HPDE6-E6E7 (cell line): ENCODE data around the gene ZBTB47.

Source experiments
- DNase-seq: peaks from one replicate; pipeline ENCODE4 v3.0.0; 2011; ENCODE audit warnings: missing footprints; ENCODE audit errors: extremely low spot score

ZBTB47 gene

DNA sequence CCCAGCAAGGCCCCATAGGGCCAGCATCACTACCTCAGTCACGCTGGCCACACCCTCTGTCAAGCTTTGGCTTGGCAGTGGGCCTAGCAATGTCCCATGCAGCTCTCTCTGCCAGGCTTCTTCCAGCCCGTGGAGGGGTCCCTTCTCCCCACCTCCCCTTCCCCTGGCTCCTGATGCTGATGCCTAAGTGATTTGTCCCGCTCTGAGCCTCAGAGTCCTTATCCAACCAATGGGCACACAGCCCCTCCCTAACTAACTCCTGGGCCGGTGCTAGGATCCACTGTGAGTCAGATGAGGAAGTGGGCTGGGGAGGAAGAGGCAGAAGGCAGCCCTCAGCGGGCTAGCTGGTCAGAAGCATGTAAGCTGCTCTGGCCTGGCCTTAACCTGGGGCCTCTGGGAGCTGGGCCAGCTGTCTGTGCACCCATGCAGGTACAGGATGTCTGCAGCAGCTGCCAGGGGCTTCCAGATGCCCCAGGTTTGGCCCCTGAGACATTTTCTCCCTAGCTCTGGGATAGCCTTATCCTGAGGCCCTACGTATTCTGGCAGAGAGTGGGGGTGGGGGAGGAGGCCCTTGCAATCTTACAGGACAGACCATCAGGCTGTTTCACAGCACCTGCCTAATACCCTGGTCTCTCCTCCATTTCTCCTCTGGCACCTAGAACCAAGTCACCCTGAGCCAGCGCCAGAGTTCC is 740 bp upstream of the ZBTB47 start:
- peak; percentile 58 for DNase-seq

DNA sequence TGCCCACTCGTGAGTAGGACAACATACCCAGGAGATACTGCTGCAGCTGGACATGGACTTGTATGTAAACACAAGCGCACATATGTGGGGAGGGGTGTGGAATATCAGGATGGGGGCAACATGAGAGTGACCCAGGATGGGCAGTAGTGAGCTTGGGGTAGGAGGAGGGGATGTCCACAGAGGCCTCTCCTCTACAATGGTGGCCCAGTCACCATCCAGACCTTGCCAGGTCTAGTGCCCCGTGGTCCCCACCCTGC is 266 bp upstream of the ZBTB47 start:
- DNase-seq = no peak

DNA sequence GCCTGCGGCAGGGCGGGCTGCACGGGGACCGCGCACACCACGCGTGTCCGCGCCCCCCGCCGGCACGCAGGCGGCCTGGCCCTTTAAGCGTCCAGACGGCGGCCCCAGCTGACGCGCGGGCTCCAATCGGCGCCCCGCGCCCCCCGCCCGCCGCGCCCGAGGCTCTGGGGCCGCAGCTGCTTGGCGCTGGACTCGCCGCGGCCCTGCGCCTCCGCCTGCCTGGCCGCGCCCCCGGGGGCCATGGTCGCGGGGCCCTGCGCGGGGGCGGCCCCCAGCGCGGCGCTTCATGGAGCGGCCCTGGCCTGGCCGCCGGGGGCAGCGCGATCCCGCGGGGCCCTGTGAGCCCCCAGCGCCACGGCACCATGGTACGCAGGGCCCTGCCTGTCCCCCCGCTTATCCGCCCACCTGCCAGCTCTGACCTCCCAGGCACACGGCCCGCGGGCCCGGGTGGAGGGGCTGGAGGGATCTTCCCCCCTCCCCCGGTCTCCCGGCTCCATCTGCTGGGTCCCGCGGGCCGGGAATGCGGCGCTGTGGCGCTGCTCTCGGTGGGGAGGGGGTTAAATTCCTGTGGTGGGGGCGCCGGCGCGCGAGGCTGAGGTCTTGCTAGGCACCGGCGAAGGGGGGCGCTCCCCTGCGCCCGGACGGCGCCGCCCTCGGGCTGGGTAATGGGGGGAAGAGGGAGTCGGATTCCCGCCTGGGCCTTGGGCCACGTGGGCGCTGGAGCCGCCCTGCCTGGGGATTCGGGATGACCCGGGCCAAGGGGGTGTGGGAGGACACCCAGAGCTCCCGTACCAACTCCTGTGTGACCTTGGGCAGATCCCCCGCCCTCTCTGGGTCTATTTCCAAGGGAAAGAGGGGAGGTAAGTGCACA is 1.1 kb downstream of the ZBTB47 start:
- DNase-seq = no peak

DNA sequence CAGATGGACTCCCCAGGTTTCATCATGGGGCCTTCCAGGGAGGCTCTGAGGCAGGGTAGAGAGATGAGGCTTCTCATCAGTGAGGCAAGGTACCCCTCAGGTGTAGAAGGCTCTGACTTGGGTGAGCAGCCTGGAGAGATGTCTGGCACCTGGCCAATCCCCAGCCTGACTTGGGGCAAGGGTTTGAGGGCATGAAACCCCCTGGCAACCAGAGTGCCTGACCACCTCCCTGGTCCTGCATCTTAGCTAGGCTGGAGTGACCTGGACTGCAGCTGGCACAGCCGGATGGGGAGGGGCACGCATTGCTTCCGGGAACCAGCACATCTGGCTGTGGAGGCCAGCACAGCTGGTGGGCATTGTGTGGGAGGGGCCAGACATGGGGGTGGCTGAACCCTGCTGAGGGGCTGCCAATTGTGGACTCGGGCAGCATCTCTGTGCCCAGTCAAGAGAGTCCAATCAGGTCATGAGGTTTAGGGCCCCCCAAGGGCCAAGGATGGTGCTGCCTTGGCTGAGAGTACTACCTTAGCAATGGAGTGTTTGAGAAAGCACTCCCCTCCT is 1.9 kb downstream of the ZBTB47 start:
- no peak for DNase-seq

DNA sequence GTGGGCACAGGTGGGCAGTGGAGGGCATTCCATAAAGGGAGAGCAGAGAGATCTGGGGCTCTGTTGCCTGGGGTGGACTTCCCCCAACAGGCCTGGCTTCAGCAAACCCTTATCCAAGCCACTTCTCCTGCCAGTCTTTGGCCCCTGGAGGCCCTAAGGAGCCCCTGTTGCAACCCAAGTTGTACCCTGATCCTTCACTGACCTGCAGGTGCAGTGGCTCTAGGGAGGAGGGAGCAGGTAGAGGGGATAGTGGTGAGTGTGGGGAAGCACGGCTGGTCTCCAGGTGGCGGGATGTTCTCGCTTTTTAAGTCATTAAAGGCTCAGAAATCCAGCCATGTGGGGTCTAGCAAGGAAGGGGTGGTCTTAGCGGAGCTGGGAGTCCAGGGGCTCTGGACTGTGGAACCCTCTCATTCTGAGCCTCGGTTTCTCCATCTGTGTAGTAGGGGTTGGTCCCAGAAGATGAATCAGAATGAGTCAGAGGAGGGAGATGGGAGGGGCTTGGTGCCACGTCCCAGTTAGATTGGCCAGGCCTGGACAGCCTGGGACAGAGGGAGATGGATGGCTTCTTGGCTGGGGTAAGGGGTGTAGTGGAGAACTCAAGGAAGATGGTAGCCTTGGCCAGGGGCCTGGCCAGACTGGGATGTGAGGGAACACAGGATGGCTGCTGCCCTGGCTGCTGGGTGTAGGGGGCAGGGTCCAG is 2.6 kb downstream of the ZBTB47 start:
- DNase-seq = no peak

DNA sequence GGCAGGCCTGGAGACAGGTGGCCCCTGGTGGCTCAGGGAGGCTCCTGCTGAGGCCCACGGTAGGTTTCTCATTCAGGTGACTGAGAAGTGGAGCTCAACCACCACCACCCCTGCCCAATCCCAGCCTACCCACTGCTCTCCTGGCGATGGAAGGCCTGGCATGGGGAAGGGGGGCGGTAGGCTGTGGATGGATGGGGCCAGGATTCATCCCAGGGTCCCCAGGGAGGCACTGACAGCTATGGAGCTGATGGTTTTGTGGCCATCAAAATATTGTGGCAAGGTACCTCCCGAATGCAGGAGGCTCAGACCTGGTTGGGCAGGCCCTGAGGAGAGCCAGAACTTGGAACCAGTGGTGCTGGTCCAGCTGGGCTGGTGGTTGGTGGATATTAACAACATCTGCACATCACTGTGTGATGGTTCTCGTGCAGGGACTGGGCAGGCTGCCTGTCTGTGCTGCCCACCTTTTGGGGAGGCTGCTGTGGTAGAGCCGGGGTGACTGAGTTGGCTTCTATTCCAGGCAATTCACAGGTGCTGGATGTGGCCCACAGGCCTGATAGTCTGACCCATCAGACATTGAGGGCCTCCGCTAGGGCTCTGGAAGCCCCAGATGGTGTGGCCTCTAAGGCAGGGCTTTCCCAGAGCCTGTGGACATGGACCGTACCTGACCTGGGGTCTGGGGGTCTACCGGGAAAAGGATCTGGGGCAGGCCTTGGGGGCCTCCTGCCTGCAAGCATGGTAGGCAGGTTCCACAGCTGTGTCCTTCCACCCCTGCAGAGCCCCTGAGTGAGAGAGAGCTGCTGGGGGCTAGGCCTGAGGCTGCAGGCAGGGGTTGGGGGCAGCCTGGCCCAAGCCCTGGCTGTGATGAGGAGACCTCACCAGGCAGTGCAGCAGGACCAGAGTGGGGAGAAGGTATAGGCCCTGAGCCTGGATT is 3.4 kb downstream of the ZBTB47 start:
- DNase-seq = no peak

DNA sequence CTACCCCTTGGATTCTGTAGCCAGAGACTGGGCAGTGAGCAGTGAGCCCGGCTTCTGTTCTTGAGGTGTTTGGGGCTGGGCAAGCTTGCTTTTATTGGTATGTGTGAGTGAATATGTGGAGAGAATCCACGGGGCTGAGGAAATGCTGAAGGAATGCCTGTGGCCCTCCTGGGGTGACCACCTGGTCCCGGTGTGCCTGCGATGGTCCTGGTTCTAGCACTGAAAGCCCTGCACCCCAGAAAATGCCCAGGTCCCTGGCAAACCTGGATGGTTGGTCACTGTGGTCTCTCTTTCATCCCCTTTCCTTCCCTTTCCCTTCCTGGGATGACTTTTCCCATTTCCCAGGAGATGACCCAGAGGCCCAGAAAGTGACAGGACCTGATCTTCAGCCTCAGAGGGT is 4.2 kb downstream of the ZBTB47 start:
- no peak for DNase-seq

DNA sequence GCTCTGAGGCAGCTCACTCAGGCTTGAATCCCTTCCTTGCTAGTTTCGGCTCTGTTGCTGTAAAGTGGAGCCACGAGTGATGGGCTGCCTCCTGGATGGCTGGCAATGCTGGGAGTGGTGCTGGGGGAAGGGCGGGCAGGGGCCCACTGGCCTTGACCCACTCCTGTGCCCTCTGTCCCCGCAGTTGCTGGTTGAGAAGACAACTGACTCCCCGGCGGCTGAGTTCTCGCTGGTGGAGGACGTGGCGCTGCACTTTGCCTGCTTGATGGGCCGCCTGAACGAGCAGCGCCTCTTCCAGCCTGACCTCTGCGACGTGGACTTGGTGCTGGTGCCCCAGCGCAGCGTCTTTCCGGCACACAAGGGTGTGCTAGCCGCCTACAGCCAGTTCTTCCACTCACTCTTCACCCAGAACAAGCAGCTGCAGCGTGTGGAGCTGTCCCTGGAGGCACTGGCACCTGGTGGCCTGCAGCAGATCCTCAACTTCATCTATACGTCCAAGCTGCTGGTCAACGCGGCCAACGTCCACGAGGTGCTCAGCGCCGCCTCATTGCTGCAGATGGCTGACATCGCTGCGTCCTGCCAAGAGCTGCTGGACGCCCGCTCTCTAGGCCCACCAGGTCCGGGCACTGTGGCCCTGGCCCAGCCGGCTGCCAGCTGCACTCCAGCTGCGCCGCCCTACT is 4.7 kb downstream of the ZBTB47 start:
- no peak for DNase-seq

DNA sequence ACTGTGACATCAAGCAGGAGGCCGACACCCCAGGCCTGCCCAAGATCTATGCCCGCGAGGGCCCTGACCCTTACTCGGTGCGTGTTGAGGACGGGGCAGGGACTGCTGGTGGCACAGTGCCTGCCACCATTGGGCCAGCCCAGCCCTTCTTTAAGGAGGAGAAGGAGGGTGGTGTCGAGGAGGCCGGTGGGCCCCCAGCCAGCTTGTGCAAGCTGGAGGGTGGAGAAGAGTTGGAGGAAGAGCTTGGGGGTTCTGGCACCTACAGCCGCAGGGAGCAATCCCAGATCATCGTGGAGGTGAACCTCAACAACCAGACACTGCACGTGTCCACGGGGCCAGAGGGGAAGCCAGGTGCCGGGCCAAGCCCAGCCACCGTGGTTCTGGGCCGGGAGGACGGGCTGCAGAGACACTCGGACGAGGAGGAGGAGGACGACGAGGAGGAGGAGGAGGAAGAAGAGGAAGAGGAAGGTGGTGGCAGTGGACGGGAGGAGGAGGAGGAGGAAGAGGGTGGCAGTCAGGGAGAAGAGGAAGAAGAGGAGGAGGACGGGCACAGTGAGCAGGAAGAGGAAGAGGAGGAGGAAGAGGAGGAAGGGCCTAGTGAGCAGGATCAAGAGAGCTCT is 5.4 kb downstream of the ZBTB47 start:
- no peak for DNase-seq

DNA sequence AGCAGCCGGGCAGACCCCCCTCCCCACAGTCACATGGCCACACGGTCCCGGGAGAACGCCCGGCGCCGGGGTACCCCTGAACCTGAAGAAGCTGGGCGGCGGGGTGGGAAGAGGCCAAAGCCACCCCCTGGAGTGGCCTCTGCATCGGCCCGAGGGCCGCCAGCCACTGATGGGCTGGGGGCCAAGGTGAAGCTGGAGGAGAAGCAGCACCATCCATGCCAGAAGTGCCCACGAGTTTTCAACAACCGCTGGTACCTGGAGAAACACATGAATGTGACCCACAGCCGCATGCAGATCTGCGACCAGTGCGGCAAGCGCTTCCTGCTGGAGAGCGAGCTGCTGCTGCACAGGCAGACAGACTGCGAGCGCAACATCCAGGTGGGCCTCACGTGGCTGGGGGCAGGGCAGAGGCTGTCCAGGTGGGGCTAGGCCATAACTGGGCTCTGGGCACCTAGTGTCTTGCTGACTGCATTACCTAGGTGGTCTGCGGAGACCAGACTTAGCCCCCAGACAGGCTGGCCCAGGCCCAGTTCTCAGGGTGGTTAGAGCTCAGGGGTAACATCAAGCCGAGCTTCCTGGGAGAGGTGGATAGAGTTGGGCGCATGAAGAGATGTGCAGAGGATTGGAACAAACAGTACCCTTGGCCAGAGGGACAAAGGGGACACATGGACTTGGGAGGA is 6.1 kb downstream of the ZBTB47 start:
- no peak for DNase-seq

DNA sequence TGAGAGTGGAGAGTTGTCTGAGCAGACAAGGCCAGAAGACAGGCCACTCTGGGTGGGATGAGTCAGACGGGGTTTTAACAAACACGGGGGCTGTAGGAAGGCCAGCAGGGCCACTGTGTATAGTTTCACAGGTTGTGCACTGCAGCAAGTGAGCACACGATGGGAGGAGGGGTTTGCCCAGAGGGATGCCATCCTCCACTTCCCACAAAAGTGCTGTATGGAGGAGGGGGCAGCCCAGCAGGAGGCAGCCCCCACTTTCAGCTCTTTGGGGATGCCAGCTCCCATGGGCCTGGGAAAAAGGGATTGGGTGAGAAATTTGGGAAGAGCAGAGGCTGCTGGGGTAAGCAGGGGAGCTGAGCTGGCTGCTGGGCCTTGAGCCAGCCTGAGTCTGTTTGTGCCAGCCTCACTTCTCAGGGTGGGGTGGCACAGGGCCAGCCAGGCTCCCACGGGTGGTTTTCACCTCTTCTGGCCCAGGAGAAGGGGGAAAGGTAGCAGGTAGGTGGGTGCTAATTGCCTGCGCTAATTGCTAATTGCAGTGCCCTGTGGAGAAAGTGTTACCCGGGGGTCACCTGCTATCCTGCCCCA is 6.7 kb downstream of the ZBTB47 start:
- no peak for DNase-seq

DNA sequence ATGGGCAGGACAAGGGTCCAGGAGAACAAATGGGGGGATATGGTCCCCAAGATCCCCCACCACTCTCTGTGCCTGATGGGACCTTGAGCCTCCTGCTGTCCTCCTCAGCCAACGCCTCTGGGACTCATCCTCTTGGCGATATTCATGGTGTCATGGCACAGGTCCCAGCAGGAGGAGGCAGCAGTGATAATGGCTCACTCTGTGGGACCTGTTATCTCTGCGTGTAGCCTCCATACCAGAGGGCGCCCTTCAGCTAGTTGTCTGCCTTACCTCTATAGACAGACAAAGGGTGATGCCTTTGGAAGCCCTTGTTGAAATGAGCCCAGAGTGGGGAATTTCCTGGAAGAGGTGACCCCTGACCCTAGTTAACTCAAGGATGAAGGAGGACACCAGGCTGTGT is 7.4 kb downstream of the ZBTB47 start:
- no peak for DNase-seq

DNA sequence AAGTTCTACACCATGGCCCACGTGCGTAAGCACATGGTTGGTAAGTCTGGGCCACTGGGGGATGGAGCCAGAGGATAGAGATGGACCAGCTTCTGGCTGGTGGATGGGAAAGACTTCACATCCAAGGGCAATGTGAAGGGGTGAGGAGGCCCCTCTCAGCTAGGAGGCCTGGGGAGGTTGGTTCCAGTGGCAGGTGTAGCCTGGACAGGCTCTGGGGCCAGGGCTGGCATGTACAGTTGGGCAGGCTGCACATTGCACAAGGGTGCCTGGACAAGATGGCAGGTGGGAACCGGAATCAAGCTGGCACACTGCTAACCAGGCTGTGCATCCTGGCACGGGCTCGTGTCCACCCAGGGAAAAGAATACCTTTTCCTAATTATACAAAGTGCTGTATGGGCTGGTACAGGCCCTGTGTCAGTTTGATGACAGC is 8.1 kb downstream of the ZBTB47 start:
- no peak for DNase-seq

DNA sequence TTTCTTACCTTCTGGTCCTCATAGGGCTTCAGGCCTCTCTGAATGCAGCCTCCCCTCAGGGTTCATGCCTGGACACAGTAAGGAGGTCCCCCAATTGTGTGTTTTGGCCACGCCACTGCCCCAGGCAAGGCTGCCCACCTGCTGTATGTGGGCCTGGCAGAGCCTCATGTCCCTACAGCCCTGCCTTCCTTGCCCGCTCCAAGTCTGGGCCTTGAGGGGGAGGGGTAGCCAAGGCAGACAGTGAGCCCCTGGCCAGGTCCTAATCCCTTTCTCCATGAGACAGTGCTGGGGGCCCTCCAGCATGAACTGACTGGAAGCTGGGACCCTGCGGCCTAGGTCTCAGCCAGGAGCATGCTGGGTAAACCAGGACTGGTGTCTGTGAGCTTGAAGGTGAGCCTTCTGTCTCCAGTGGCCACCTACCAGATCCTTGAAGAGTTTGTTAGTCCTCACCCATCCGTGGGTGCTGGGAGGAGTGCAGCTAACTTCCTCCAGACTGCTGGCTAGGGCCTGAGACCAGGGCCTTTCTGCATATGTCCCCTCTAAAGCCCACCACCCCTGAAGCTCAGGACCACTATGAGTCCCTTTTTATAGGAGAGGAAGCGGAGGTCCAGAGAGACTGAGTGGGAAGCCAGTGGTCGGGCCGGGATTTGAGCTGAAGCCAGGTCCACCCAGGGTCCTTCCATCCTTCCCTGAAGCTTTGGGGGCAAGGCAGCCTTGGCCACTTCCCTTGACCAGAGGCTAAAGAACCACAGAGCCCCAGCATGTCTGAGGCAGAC is 8.7 kb downstream of the ZBTB47 start:
- DNase-seq = no peak

DNA sequence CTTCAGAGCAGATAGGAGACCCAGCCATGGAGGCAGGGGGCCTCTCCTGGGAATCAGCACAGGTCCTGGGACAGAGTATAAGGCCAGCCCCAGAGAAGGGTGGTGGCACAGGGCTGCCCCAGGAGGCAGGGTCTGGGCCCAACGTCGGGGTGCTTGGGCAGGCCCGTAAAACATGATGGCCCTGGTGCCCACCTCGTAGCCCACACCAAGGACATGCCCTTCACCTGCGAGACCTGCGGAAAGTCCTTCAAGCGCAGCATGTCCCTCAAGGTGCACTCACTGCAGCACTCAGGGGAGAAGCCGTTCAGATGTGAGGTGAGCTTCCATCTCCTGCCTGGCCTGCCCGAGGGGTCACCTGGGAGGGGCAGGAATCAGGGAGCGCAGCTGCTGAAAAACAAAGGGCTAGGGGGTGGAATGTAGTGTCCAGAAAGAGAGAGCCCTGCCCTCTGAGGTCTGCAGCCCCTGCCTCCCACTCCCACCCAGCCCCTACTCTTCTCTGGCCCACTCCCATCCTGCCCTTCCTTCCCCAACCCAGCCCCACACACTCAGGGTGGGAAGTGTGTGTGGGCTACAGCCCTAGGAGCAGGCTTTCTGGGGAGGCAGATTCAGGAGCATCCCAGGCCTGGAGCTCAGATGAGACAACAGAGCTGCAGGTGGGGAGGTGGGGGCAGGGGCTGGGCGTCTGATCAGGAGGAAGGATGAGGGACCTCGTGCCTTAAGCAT is 9.5 kb downstream of the ZBTB47 start:
- no peak for DNase-seq

DNA sequence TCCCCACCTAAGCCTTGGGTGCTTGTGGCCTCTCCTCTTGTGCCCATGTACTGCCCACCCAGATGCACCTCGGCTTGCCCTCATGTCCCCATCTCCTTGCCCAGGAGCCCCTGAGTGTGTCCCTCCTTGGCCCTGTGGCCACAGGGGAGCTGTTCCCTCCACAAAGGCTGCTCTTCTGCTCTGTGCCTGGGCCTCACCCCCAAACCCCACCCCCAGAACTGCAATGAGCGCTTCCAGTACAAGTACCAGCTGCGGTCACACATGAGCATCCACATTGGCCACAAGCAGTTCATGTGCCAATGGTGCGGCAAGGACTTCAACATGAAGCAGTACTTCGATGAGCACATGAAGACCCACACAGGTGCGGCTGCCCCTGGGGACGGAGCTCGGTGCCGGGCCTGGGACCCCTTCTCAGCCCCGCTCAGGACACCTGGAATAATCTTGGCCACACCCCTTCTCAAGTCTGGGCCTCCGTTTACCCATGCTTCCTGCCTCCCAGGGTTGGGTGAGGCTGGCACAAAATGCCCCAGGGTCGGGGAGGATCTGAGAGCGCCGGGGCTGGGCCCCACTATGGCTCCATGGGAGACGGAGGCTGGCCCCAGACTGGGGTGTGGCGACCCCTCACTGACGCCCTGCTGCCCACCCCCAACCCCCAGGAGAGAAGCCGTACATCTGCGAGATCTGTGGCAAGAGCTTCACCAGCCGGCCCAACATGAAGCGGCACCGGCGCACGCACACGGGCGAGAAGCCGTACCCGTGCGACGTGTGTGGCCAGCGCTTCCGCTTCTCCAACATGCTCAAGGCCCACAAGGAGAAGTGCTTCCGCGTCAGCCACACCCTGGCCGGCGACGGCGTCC is 10.3 kb downstream of the ZBTB47 start:
- DNase-seq = no peak

DNA sequence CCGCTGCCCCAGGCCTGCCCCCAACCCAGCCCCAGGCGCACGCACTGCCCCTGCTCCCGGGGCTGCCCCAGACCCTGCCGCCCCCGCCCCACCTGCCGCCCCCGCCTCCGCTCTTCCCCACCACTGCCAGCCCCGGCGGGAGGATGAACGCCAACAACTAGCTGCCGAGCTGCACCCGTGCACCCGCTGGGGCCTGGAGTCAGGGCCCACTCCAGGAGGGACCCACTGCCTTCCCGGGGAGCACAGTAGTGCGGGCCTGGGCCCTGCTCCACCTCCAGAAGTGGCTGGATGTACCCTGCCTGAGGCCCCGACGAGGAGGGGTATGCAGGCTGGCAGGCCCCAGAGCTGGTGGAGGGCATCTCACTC is 10.9 kb downstream of the ZBTB47 start:
- DNase-seq = no peak
